ENCODE results near the gene ADAMTSL1. TPM values are rescaled to one million over a fixed set of nuclear protein-coding genes. Genes with fewer than 3 reads are reported as not detected.
A peak's percentile ranks its signal among the peaks of the same experiment; 100 is the strongest.

Gene ADAMTSL1
- total RNA-seq, 1 donor from 2014 or later = 21.2 TPM

DNA sequence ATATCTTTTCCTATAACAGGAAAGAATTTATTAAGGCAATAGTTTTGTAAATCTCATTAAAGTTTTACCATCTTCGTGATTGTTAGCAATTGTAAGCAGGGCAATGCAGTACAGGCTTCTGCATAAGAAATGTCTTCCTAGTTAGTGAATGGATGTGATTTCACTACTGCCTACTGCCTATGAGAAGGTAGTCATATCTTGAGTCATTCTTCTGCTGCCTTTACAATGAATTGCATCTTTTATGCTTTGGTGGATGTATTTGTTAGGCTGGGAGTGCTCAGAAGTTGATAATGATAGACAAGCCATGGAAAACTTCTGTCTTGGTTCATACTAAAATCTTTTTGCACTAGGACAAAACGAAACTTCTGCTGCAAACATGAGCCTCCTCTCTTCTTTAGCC lies 128.0 kb downstream of the ADAMTSL1 start:
- no peak for DNase-seq (ENCODE audit: low read depth)

DNA sequence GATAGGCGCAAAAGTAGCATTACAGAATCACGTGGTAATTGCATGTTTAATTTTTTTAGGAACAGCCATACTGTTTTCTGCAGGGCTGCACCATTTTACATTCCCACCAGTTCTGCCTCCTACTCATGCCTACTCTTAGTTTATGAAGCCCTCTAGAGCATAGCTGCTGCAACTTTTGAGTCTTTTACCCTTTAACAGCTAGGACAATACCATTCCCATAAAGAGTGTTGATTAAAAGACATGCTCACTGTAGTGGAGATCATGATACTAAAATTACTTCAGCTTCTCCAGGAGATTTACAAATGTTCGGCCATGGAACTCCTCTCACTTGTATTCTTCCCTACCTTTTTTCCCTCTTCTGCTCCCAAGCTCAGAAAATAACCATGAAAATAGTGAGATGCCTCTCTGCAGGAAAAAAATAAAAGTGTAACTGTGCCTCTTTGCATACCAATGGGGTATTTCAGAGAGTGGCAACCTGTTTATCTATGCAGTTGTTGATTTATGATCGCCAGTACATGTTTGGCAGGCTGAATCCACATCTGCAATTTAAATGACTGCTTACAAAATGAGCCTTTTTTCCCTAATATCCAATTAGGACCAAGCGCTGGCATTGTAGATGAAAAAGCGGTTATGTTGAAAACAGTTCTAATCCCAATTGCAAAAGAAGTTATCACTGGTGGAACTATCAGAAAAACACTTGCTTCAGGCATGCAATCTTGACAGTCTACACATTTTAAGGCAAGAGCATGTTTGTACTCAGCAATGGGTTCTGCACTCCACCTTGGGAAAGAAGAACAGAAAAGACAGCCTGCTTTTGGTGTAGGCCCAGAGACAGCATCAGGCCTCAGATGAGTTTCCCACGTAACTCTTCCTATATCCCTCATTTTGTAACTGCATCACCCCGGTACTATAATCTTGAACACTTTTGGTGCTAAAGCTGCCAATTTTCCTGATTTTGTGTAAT lies 131.1 kb downstream of the ADAMTSL1 start:
- no peak for DNase-seq (ENCODE audit: low read depth)

DNA sequence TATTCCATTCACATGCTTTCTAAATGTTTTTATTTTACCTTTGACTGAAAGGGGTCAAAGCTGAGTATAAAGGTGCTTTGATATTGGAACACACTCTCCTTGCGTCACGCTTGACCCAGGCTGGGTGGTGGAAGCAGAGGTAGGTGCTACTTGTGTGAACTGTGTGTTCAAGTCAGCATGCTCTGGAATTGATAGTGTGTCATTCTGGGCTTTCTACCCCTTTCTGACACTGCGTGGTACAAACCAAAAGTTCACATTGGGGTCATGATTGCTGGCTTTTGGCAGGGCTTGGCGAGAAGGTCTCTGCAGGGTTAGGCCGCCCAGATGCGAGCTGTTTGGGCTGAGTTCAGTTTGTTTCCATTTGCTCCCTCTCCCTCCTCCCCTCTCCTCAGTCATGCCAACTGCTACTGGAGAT lies 131.8 kb downstream of the ADAMTSL1 start:
- DNase-seq (ENCODE audit: low read depth) = peak; percentile 42

DNA sequence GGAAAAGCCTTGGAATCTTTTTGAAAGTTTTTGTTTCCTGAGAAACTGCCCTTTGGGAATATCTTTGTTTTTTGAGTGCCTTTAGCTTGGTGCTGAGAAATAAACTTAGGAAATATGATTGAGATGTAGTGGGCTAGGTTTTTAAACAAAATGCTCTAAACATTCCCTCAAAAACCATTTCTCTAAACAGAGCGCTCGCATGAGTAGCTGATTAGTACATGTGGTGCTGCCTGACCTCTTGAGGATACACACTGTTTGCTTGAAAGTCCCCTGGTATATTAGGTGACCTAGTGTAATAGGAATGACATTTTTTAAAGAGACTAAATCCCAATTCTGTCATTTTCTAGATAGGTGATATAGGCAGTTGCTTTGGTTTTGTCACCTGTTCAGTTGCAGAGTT lies 132.3 kb downstream of the ADAMTSL1 start:
- DNase-seq (ENCODE audit: low read depth) = no peak

DNA sequence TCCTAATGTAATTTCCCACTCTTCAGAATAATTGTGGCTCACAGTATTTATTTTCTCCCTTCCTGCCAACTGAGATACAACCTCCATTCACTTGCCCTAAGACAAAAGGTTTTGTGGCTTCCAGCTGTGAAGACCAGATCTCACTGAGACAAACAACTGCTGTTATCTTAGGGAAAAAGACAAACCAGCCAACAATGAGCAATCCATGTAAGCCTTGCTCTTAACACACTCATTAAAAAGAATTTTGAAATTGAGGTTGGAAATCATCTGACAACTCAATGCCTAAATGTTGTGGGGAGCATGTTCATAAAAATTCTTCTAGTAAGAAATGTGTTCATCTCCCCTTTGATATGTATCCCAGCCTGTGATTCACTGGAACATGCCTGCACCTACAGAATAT lies 132.9 kb downstream of the ADAMTSL1 start:
- peak; percentile 35 for DNase-seq (ENCODE audit: low read depth)

DNA sequence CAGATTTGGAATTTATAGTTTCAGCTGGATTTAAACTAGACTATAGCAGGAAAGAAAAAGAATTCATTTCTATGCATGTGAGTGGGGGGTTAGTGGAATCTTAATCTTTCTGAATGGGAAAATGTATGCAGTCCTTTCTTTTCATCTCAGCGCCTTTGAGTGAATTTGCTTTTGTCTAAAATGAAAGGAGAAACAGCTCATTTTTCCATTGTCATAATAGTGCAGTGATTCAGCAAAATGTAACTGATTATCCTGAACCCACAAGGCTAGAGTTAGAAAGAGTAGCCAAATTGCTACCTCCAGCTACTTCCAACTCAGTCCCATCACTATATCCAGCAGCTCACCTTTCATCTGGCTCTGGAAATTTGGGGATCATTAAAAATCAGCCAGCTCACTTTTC lies 134.4 kb downstream of the ADAMTSL1 start:
- no peak for DNase-seq (ENCODE audit: low read depth)

DNA sequence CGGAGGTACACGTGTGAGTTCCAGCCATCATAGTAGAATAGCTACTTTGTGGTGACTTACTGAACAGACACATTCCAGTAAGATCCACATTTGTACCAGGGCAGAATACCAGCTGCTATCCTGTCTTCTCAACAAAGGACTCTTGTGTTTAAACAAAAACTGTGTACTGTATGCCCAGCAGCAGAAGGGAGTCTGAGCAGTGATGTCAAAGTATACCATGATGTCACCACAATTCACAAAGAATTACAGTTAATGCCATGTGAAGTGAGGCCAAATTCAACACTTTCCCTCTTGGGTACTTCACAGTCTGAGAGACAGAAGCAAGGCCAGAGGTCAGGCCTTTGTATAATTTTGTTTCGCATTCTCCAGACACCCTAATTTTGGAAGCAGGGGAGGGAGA lies 137.0 kb downstream of the ADAMTSL1 start:
- peak; percentile 59 for DNase-seq (ENCODE audit: low read depth)

DNA sequence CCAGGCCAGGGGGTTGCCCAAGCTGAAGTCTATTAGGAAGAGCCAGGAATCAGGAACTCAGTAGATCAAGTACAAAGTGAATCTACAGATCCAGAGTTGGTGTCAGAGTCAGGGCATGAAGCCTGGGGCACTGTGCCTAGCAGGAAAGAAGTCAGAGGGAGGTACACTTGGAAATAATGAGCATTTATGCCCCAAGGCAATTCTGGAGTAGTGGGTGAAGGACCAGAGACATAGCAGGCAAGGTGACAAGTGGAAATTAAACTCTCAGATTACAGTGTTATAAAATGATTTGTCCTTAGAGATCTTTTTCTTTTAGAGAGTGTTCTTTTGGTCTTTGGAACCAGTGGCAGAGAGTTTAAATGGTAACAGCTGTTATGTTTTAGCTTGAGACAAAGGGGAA lies 138.0 kb downstream of the ADAMTSL1 start:
- DNase-seq (ENCODE audit: low read depth) = no peak

DNA sequence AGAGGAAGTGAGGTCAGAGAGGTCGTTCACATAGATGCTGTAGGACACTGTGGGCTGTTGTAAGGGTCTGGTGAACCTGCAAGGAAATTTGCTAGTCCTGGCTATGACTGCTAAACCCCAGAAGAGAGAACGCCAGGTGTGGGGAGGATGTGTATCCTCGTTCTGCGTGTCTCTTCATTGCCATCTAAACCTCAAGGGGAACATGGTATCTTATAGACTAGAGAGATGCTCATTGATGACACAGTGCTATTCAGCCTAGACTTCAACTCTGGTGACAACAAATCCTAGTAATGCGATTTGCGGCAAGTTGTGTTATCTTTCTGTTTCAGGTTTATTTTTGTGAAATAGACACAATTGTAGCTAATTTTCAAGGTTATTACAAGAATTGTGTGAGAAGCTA lies 140.2 kb downstream of the ADAMTSL1 start:
- no peak for DNase-seq (ENCODE audit: low read depth)

DNA sequence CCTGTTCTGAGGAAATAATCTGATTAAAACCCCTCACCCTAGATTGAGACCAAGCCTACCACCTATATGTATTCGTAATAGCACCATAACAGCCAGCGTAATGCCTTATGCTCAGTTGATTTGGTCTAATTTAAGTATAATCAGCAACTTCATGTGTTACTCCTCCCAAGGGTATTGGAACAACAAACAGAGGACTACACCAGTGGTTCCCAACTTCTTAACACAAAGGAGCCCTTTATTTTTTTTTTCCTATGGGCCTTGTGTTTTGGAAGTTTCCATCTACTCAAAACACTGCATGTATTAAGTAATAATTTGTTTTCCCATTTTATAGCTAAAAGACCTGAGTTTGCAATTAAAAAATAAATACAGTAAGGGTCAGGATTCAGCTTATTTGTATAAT lies 140.7 kb downstream of the ADAMTSL1 start:
- DNase-seq (ENCODE audit: low read depth) = no peak

DNA sequence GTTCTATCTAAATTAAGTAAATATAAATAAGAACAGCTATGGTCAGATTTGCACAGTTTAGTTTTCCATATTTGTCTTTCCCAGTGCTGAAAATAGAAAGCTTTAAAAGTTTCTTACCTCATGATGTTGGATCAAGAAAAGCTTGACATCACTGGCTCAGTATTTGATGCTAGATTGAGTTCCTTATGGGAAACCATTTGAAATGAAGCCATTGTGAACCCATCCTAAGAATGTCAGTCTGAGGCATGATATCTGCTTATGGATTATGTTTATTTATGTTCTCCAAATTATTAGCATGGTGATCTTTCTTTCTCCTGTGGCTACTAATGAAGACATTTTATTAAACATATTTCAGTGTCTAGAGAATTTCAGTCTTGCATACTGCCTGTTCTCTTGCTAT lies 143.0 kb downstream of the ADAMTSL1 start:
- no peak for DNase-seq (ENCODE audit: low read depth)

DNA sequence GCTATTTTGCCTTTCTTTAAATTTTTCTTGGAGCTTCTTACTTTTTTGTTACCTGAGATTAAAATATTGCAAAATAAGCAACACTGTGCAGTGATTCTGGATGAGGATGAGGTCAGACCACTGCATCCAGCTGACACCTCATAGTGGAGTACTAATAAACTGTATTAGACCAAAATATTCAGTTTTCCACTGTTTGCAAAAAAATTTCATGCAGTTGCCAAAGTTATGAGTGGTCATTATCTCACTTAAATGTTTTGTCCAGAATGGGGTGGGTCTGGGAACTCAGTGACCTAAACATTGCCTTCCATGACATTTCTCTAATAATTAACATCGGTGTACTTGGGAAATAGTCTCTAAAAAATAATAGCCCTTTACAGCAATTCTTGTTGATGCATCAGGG lies 143.8 kb downstream of the ADAMTSL1 start:
- no peak for DNase-seq (ENCODE audit: low read depth)

DNA sequence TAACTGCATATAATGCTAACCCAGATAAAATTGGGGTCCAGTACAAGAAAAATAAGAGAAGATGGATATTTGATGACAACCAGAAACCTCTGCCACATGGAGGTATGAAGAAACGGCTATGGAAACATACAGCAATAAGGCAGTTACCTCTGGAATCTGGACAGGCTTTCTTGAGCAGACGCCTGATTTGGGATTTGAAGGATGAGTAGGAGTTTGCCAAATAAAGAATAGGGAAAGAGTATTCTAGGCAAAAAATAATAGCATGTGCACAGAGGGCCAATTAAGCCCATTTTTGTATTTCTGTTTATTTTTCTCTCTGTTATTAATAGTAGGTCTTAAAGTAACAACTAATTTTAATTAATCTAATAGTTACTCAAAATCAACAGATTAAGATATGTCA lies 144.9 kb downstream of the ADAMTSL1 start:
- DNase-seq (ENCODE audit: low read depth) = no peak

DNA sequence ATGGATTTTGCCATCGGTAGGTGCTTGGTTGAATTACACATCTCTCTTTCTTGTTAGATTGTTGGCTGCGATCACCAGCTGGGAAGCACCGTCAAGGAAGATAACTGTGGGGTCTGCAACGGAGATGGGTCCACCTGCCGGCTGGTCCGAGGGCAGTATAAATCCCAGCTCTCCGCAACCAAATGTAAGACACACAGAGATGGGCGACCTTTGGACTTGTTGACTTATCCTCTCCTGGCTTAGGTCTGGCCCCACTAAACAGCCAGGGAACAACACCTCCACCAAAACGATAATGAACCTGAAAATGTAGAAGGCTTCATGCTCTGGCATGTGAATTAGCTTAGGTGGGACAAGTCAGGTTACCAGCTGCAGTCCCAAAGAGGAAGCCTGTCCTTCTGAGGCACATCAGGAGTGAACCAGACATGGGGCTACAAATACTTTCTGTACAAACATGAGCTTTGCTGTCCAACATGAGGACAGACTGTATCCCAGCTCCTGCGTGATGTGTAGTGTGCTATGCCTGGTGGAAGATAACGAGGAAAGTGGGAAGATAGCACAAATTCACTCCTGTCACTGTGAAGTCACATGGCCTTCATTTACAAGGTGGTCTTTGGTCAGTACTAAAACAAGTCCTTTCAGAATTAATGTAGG lies 148.4 kb downstream of the ADAMTSL1 start:
- no peak for DNase-seq (ENCODE audit: low read depth)

DNA sequence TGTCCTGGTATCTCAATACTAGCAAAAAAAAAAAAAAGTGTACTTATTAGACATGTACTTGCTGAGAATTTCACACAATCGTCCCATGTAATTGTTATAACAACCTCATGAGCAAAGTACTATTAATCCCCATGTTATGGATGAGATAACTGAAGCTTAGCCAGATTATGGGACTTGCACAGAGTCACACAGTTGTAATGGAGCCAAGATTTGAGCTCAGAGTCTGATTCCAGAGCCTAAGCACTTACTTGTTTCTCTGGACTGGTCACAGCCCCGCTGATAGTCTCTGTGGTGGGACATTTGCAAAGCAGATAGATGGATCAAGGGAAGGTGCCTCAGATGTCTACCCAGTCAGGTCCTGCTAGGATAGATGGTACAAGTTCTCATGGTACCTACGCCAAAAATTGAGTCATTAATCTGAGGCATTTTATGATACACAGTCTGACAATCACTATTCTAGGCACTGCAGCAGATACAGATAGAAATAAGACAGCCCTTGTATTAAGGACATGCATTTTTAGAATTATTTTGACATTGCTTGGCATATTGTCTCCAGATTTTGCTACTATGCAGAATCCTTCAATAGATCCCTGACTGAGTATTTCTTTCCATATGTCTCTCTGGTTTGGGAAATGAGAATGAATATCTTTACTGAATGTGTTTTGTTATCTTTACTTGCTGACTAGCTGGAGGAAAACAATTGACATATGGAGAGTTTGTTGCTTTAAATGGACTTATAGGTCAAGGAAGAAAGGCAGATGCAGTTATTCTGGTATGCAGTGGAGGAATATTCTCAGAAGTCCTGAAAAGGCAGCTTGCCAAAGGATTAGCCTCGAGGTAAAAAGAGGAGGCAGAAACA lies 149.5 kb downstream of the ADAMTSL1 start:
- no peak for DNase-seq (ENCODE audit: low read depth)

DNA sequence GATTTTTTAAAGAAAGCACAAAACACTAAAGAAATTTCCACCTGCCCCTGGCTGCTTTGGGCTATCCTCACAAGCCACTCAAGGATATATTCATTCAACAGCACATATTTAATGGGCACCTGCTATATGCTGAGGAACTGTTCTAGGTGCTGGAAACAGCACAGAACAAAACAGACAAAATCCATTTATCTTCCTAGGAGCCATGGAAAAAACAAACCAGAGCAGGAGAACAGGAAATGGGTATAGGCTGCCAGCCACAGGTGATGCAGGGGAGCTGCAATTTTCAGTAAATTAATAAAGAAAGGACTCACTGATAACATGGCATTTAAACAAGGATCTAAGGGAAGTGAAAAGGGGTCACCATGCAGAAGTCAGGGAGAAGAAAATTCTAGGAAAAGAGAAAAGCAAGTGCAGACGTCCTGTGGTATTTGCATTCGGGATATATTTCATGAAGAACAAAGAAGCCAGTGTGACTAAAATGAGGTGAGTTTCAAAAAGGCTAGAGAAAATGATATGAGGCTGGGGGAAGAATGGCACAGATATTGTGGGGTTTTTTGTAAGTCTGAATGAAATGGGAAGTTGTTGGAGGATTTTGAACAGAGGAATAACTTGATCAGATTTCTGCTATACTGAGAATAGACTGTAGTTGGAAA lies 152.2 kb downstream of the ADAMTSL1 start:
- DNase-seq (ENCODE audit: low read depth) = no peak

DNA sequence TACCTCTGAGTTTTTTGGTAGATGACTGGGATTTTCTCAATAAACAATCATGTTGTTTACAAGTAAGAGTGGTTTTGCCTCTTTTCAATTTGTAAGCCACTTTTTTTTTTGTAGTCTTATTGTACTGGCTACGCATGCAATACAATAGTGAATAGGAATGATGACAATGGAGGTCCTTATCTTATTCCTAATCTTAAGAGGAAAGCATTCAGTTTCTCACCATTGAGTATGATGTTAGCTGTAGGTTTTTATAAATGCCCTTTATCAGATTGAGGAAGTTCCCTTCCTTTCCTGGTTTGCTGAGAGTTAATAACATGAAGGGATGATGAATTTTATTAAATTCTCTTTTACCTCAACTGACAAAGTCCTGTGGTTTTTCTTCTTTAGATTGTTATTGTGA lies 155.2 kb downstream of the ADAMTSL1 start:
- no peak for DNase-seq (ENCODE audit: low read depth)

DNA sequence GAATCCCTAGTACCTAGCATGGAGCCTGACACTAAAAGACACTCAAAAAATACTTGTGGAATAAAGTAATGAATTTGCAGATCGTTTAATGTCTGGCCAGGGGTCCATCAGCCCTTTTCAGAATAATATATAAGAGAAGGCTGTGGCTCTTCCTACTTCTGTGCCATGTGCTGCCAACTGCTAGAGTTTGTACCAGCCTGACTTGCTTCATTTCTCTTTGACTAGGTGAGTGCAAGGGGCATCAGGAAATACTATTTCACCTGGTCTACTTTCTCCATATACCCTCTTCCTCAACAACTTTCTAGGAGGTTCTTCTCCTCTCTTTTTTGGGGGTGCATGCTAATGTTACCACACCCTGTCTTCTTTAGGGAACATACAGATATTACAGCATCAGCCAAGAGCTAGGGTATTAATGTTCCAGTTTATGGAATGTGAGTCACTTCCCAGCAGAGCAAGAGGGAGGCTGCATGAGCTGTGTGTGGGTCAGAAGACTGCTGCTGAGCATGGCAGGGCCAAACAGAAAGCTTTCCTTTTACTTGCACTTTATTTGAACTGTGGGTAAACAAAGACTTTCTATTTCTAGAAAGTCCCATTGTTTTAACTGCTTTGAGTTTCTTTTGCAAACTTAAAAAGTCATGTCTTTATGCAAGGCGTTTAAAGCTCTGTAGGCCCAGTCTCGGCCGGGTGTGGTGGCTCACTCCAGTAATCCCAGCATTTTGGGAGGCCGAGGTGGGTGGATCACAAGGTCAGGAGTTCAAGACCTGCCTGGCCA lies 158.9 kb downstream of the ADAMTSL1 start:
- peak; percentile 68 for DNase-seq (ENCODE audit: low read depth)

DNA sequence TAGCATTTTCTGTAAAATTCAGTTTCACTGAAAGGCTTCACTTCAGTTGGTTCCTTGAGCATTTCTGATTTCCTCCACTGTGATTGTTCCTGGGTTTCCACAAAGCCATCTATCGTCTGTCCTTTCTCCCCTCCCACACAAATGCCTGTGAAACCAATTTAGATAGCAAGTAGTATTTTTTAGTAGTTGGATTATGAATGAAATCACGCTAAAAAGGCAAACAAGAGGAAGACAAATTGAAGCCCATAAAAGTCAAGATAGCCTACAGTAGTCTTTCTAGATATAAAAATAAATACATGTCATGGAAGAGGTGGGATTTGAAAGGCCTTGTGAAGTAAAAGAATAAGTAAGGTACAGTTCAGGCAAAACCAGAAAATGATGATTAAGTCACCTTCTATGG lies 162.8 kb downstream of the ADAMTSL1 start:
- no peak for DNase-seq (ENCODE audit: low read depth)
